Right kidney (tissue), 1 donor: ENCODE results near the gene SNPH.

ENCODE experiments used
- DNase-seq: peaks from one replicate; pipeline ENCODE4 v3.0.0-alpha.2; 2016

Gene SNPH

GRCh38 chr20:1263853-1264252 lies 2.2 kb upstream of the SNPH start:
- DNase-seq = no peak

- DNase-seq = no peak
Observed at GRCh38 chr20:1264727-1265126, 1.4 kb upstream of the SNPH start.

DNA sequence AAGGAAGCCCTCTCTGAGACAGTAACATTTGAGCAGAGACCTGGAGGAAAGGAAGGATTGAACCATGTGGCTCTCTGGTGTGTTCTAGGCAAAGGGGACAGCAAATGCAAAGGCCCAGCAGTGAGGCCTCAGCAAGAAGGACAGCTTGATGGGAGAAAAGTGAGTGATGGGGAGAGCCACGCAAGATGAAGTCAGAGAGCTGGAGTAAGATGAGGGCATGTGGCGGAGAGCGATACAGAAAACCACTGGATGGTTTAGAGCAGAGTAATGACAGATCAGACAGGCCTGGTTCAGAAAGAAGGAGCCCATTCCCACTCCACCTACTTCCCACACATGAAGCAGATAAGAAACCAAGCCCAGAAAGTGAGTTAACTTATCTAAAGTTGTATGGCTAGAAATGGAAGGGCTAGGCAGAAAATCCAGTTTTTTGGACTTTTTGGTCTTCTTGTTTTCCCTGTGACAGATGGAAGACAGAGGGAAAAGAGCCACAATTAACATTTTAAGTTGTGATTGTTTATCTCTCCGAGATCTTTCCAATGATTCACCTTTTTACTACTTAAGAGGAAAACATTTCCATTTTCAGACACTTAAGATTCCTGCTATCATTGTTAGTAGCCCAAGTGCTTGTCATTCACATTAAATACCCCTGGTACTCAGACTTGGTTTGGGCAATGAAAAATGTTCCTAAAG lies 723 bp upstream of the SNPH start:
- DNase-seq = no peak

DNA sequence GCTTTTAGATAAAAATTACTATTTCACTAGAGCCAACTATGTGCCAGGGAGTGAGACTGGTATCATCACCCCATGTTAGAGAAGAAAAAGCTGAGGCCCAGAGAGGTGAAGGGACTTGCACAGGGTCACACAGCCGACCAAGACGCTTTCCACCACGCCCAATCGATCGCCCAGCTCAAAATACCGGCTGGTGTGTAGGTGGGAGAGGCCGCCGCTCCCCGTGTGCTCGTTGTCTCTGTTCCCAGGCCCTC lies 253 bp upstream of the SNPH start:
- DNase-seq = no peak

GRCh38 chr20:1267161-1267560 lies 1.1 kb downstream of the SNPH start:
- no peak for DNase-seq

DNA sequence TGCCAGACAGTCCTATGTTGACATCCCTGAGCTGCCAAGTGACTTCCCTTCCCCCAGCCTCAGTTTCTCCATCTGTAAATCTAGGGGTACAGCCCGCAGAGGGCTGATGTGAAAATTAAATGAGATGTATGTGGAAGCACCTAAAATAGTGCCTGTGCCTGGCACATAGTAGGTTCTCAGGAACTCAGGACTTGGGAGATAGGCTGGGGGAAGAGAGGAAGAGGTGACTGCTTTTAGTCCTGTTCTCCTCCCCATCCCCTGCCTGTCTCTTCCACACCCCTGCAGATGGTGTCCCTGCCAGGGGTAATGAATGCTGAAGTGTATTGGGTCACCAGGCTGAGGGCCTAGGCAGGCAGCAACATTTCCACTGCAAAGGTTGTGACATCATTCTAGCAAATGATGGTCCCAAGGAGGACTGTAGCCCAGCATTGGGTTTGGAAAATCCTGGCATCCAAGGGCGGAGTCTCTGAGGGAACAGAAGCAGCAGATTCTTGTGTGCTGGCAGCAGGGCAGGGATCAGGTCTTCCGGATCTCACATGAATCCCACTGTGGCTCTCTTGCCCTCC lies 1.8 kb downstream of the SNPH start:
- DNase-seq = no peak

DNA sequence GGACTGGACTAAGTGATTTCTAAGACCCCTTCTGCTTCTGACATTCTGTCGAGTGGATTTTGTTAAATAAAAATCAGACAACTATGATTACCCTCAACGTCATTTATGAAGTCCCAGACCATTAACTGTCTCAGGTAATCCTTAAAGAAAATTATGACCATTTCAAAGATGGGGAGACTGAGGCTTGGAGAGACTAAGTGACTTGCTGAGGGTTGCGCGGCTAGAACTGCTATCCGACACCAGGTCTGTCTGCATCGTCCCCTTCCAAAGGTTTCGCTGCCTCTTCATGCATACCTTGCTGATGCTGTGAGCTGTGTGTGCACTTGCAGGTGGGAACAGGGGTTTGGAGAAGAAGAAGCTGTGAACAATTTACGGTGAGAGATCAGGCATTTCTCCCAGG lies 3.1 kb downstream of the SNPH start:
- DNase-seq = no peak

GRCh38 chr20:1269850-1270249 lies 3.8 kb downstream of the SNPH start:
- DNase-seq = no peak

- DNase-seq = no peak
Observed at GRCh38 chr20:1272368-1273100, 6.4 kb downstream of the SNPH start.

DNA sequence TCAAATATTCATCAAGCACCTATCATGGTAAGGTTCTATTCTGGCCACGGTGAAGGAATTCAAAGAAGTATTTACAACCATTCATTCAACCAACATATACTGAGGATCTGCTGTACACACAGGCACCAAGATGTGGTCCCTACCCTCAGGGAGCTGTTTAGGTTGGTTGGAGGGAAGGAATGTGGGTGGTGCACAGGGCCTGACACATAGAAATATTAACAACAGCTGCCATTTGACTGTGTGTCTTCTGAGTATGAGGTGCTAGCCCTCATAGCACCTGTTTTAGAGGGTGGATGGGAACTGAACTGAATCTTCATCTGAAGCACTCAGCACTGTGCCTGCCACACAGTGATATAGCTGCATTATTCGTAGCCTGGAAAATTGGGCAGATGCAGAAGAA lies 7.3 kb downstream of the SNPH start:
- no peak for DNase-seq

- no peak for DNase-seq
Observed at GRCh38 chr20:1274485-1275311, 8.6 kb downstream of the SNPH start.

DNA sequence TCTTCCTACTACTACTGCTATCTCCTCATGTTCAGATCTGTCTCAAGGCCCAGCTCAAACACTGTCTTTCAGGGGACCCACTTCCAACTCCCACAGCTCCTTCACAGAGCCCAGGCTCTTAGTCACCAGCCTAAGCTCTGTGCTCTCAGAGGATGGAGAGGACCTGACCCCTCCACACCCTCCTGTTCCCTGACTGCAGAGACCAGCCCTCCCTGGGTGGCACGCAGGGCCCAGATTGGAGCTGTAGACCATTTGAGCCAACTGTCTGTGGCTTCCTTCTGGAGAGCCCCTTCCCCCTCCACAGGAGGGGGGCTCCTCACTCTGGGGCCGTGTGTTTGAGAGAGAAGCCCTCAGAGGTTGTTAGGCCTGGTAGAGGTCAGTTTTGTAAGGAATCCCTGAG lies 9.8 kb downstream of the SNPH start:
- DNase-seq = no peak

GRCh38 chr20:1277529-1278322 lies 11.6 kb downstream of the SNPH start:
- no peak for DNase-seq

- DNase-seq = no peak
Observed at GRCh38 chr20:1278993-1279392, 12.9 kb downstream of the SNPH start.

- DNase-seq = no peak
Observed at GRCh38 chr20:1280195-1281102, 14.4 kb downstream of the SNPH start.

GRCh38 chr20:1281279-1282057 lies 15.4 kb downstream of the SNPH start:
- no peak for DNase-seq

DNA sequence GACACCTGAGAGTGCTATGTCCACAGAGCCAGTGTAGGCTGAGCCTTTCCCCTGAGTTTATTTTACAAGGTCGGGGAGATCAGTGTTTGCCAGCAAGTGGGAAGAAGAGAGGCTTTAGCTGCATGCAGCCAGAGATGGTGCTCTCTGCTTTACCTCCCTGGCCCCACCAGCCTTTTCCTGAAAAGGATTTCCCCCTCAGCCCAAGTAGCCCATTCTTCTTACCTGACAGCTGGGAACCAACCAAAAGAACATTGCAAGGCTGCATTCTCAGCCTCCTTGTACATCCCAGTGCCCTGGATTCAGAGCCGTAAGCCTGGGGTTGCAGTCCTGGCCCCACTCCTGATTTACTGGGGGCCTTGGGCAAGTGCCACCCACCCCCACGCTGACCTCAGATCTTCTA lies 16.9 kb downstream of the SNPH start:
- DNase-seq = no peak

DNA sequence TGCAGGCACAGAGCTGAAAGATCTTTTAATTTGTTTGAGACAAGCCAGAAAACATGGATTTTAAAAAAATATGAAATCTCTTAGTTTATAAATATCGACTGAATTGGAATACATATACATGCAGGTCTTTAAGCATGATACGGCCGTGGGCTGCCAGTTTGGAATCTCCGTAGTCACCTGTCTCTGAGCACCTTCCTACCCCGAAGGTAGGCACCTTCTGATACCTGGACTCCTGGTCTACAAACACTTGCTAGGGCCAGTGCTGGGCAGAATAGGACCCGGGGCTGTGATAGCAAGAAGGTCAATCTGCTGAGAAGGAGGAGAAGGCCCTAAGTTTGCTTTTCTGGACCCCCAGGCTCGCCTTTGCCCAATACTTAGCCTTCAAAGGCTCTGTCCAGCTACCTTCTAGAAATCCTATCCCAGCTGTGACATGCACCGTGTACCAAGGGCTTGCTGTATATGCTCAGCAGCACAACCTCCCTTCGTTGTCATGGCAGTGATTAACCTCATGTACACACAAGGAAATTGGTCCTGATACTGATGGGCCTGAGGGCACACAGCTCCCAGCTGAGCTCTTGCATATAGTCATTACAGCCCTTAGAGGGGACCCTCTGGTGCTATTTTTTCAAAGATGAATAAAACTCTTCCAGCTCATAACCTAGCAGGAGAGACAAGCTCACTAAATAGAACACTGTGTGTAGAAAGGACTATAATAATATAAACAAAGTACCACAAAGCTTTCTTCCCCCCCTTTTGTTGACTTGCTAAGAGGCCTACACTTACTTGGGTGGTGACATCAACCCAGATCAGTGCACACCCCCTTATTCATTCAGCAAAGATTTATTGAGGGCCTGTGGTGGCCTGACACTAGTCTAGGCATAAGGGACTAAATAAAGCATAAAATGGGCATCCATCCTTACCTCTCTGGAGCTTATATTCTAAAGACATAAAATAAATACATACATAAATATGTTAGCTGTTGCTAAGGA lies 17.7 kb downstream of the SNPH start:
- no peak for DNase-seq
